ENCODE data around the gene HCFC1.

The HCFC1 gene

GRCh38 chrX:153960786-153961185 is 10.8 kb downstream of the HCFC1 start:
- H3K27me3 ChIP-seq (ENCODE audit: control insufficient read depth in 1 of 2, insufficient read depth in 2 of 2, low read length in 2 of 2) = peaks cover 0 to 11% of the 10 kb centered on the region in 2 donors
- H3K36me3 ChIP-seq (ENCODE audit: insufficient read depth, low read length) = peaks cover 77% of the 10 kb centered on the region
- H3K27ac ChIP-seq (ENCODE audit: low read depth, low read length) = no peak overlapping the region
- no peaks in the 10 kb centered on the region for H3K9me3 ChIP-seq (ENCODE audit: low read length)
- no peak overlapping the region for H3K9ac ChIP-seq (ENCODE audit: low read length)
- H3K4me1 ChIP-seq (ENCODE audit: insufficient read depth, low read length) = no peaks in the 10 kb centered on the region
- H3K4me3 ChIP-seq (ENCODE audit: low read depth in 1 of 2, low read length in 2 of 2) = no peak overlapping the region

- no peaks in the 10 kb centered on the region for H3K9me3 ChIP-seq (ENCODE audit: low read length)
- no peak overlapping the region for H3K4me3 ChIP-seq (ENCODE audit: low read depth in 1 of 2, low read length in 2 of 2)
- peaks cover 0 to 10% of the 10 kb centered on the region in 2 donors for H3K27me3 ChIP-seq (ENCODE audit: control insufficient read depth in 1 of 2, insufficient read depth in 2 of 2, low read length in 2 of 2)
- H3K4me1 ChIP-seq (ENCODE audit: insufficient read depth, low read length) = no peaks in the 10 kb centered on the region
- H3K36me3 ChIP-seq (ENCODE audit: insufficient read depth, low read length) = peaks cover 77% of the 10 kb centered on the region
- no peak overlapping the region for H3K27ac ChIP-seq (ENCODE audit: low read depth, low read length)
- no peak overlapping the region for H3K9ac ChIP-seq (ENCODE audit: low read length)
Measured at GRCh38 chrX:153960077-153960476, 11.5 kb downstream of the HCFC1 start.

GRCh38 chrX:153959649-153960048 is 12.0 kb downstream of the HCFC1 start:
- Histone ChIP-seq H3K27ac (ENCODE audit: low read depth, low read length) (no peak overlapping the region), H3K4me3 (ENCODE audit: low read depth in 1 of 2, low read length in 2 of 2) (no peak overlapping the region), H3K27me3 (ENCODE audit: control insufficient read depth in 1 of 2, insufficient read depth in 2 of 2, low read length in 2 of 2) (peaks cover 0 to 10% of the 10 kb centered on the region in 2 donors), H3K9ac (ENCODE audit: low read length) (no peak overlapping the region), H3K9me3 (ENCODE audit: low read length) (no peaks in the 10 kb centered on the region), H3K36me3 (ENCODE audit: insufficient read depth, low read length) (peaks cover 77% of the 10 kb centered on the region), H3K4me1 (ENCODE audit: insufficient read depth, low read length) (no peaks in the 10 kb centered on the region)

DNA sequence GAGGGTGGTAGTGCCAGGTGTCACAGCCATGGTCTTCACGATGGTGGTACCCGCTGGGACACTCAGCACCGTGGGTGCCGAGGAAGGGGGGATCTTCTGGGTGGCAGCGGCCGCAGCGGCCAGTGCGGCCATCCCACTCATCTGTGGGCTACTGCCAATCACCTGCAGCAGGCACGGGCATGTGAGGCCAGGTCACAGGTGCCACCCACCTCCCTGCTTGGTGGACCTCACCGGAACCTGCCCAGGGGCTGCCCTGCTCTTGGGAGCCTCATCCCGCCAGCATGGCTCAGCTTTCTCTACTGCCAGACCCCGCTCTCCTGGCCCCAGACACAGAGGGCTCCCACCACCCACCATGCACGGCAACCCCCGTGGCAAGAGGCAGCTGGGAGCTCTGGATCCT is 13.0 kb downstream of the HCFC1 start:
- Histone ChIP-seq H3K27ac (ENCODE audit: low read depth, low read length) (no peak overlapping the region), H3K9me3 (ENCODE audit: low read length) (no peaks in the 10 kb centered on the region), H3K4me3 (ENCODE audit: low read depth in 1 of 2, low read length in 2 of 2) (no peak overlapping the region), H3K9ac (ENCODE audit: low read length) (no peak overlapping the region), H3K27me3 (ENCODE audit: control insufficient read depth in 1 of 2, insufficient read depth in 2 of 2, low read length in 2 of 2) (peaks cover 0 to 10% of the 10 kb centered on the region in 2 donors), H3K36me3 (ENCODE audit: insufficient read depth, low read length) (peaks cover 74% of the 10 kb centered on the region), H3K4me1 (ENCODE audit: insufficient read depth, low read length) (no peaks in the 10 kb centered on the region)

GRCh38 chrX:153957224-153957623 is 14.4 kb downstream of the HCFC1 start:
- Histone ChIP-seq H3K9me3 (ENCODE audit: low read length) (no peaks in the 10 kb centered on the region), H3K27ac (ENCODE audit: low read depth, low read length) (peak overlapping the region; percentile 52), H3K4me1 (ENCODE audit: insufficient read depth, low read length) (peaks cover 4% of the 10 kb centered on the region), H3K27me3 (ENCODE audit: control insufficient read depth in 1 of 2, insufficient read depth in 2 of 2, low read length in 2 of 2) (peaks cover 0 to 10% of the 10 kb centered on the region in 2 donors), H3K36me3 (ENCODE audit: insufficient read depth, low read length) (peaks cover 62% of the 10 kb centered on the region), H3K9ac (ENCODE audit: low read length) (no peak overlapping the region), H3K4me3 (ENCODE audit: low read depth in 1 of 2, low read length in 2 of 2) (no peak overlapping the region)

GRCh38 chrX:153956044-153956907 is 15.3 kb downstream of the HCFC1 start:
- H3K4me3 ChIP-seq (ENCODE audit: low read depth in 1 of 2, low read length in 2 of 2) = no peak overlapping the region
- no peak overlapping the region for H3K9ac ChIP-seq (ENCODE audit: low read length)
- peak overlapping the region; percentile 52 for H3K27ac ChIP-seq (ENCODE audit: low read depth, low read length)
- no peaks in the 10 kb centered on the region for H3K9me3 ChIP-seq (ENCODE audit: low read length)
- peaks cover 58% of the 10 kb centered on the region for H3K36me3 ChIP-seq (ENCODE audit: insufficient read depth, low read length)
- H3K27me3 ChIP-seq (ENCODE audit: control insufficient read depth in 1 of 2, insufficient read depth in 2 of 2, low read length in 2 of 2) = peaks cover 0 to 10% of the 10 kb centered on the region in 2 donors
- peaks cover 4% of the 10 kb centered on the region for H3K4me1 ChIP-seq (ENCODE audit: insufficient read depth, low read length)

GRCh38 chrX:153955228-153955732 is 16.3 kb downstream of the HCFC1 start:
- no peak overlapping the region for H3K9ac ChIP-seq (ENCODE audit: low read length)
- H3K36me3 ChIP-seq (ENCODE audit: insufficient read depth, low read length) = peaks cover 58% of the 10 kb centered on the region
- peaks cover 4% of the 10 kb centered on the region for H3K4me1 ChIP-seq (ENCODE audit: insufficient read depth, low read length)
- peaks cover 0 to 10% of the 10 kb centered on the region in 2 donors for H3K27me3 ChIP-seq (ENCODE audit: control insufficient read depth in 1 of 2, insufficient read depth in 2 of 2, low read length in 2 of 2)
- H3K4me3 ChIP-seq (ENCODE audit: low read depth in 1 of 2, low read length in 2 of 2) = no peak overlapping the region
- no peaks in the 10 kb centered on the region for H3K9me3 ChIP-seq (ENCODE audit: low read length)
- H3K27ac ChIP-seq (ENCODE audit: low read depth, low read length) = peak overlapping the region; percentile 3

DNA sequence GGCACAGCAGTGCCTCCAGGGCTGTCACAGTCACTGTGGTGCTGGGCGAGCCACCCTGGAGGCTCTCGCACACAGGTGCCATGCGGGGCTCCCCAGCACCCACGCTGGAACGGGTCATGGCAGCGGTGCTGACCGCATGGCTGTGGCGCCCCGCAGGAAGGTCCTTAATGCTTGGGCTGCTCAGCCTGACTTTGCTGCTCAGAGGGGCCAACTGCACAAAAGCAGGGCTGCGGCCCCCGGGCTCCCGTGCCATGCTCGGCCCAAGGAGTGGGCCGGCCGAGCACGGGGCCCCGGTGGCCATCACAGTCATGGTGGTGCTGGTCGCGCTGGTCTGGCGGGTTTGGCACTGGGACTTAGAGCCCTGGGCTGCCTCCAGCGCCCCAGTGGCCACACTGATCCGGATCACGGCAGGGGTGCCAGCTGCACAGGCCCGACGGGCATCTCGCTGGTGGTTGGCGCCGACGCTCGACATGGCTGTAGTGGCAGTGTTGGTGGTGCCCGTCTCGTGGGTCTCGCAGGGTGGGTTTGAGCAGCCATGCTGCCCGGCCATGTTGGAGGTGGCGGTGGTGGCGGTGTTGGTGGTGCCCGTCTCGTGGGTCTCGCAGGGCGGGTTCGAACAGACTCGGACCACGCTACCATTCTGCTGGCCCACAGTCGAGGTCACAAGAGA is 16.9 kb downstream of the HCFC1 start:
- peaks cover 0 to 8% of the 10 kb centered on the region in 2 donors for H3K27me3 ChIP-seq (ENCODE audit: control insufficient read depth in 1 of 2, insufficient read depth in 2 of 2, low read length in 2 of 2)
- H3K36me3 ChIP-seq (ENCODE audit: insufficient read depth, low read length) = peaks cover 60% of the 10 kb centered on the region
- peak overlapping the region; percentile 3 for H3K27ac ChIP-seq (ENCODE audit: low read depth, low read length)

DNA sequence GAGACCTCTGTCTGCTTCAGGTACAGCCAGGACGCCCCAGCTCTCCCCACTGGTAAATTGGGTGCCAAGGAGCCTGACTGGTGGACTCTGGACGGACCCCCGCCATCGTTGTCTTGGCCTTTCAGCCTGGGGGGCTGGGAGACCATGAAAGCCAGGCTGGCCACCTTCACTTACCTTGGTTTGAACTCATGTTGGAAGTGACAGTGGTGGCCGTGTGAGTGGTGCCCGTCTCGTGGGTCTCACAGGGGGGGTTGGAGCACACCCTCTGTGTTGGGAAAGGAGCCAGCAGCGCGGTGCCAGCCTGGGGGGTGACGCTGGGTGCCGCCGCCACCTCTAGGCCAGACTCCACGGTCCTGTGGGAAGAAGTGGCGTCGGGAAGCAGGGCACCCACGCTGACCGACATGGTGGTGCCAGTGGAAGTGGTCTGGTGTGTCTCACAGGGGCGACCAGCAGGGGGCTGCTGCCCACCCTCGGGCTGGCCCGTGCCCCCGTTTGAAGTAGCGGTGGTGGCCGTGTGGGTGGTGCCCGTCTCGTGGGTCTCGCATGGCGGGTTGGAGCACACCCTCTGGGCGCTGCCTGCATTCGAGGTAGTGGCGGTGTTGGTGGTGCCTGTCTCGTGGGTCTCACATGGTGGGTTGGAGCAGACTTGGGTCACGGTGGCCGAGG is 17.6 kb downstream of the HCFC1 start:
- H3K36me3 ChIP-seq (ENCODE audit: insufficient read depth, low read length) = peaks cover 59% of the 10 kb centered on the region
- peak overlapping the region; percentile 48 for H3K27ac ChIP-seq (ENCODE audit: low read depth, low read length)
- no peaks in the 10 kb centered on the region for H3K9me3 ChIP-seq (ENCODE audit: low read length)
- no peak overlapping the region for H3K9ac ChIP-seq (ENCODE audit: low read length)
- H3K27me3 ChIP-seq (ENCODE audit: control insufficient read depth in 1 of 2, insufficient read depth in 2 of 2, low read length in 2 of 2) = peaks cover 0 to 5% of the 10 kb centered on the region in 2 donors
- peaks cover 12% of the 10 kb centered on the region for H3K4me1 ChIP-seq (ENCODE audit: insufficient read depth, low read length)
- H3K4me3 ChIP-seq (ENCODE audit: low read depth in 1 of 2, low read length in 2 of 2) = peak overlapping the region in 1 of 2 donors; percentile 50

More for the DNA sequence above, 16.9 kb downstream of the HCFC1 start:
- Histone ChIP-seq H3K9me3 (ENCODE audit: low read length) (no peaks in the 10 kb centered on the region), H3K4me1 (ENCODE audit: insufficient read depth, low read length) (peaks cover 8% of the 10 kb centered on the region), H3K4me3 (ENCODE audit: low read depth in 1 of 2, low read length in 2 of 2) (no peak overlapping the region), H3K9ac (ENCODE audit: low read length) (no peak overlapping the region)

DNA sequence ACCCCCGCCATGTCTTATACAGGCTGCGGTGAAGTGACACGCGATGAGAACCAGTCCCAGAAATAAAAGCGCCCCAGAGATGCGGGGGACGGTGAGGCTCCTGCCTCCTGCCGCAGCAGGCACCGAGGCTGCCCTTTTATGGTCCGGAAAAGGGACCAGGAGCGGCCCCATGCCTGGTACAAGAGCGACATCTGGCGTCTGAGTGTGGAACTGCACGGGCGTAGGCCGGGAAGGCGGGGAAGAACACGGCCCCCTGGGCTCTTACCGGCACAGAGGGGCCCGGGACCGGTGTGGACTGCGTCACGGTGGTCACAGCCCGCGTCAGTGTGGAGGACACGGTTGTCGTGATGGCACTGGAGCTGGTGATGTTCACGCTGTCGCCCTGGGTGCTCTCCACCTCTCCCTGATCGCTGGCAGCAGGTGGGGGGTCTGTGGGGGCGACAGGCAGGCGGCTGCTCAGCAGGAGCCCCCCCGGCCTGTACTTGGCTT is 18.2 kb downstream of the HCFC1 start:
- Histone ChIP-seq H3K4me1 (ENCODE audit: insufficient read depth, low read length) (peaks cover 18% of the 10 kb centered on the region), H3K36me3 (ENCODE audit: insufficient read depth, low read length) (peaks cover 55% of the 10 kb centered on the region), H3K27ac (ENCODE audit: low read depth, low read length) (peak overlapping the region; percentile 69), H3K27me3 (ENCODE audit: control insufficient read depth in 1 of 2, insufficient read depth in 2 of 2, low read length in 2 of 2) (no peaks in the 10 kb centered on the region), H3K4me3 (ENCODE audit: low read depth in 1 of 2, low read length in 2 of 2) (peak overlapping the region in 1 of 2 donors; percentile 50), H3K9me3 (ENCODE audit: low read length) (no peaks in the 10 kb centered on the region), H3K9ac (ENCODE audit: low read length) (peak overlapping the region; percentile 46)

Data from muscle layer of colon (tissue), 2 donors.